CD14-positive monocyte (primary cell): ENCODE data around the gene SNX20. TPM values are rescaled to one million over a fixed set of nuclear protein-coding genes. Genes with fewer than 3 reads are reported as not detected.

Experiments
- DNase-seq, 3 donors: peaks; one replicate each; pipeline ENCODE4 v3.0.0-alpha.2; 2011 to 2022
- H2AFZ ChIP-seq: 2 replicates; pipeline ENCODE4 v1.6.0; 2012; ENCODE audit warnings: mild to moderate bottlenecking, low read depth, low read length, inconsistent platforms; ENCODE audit not compliant: insufficient read depth, poor library complexity, severe bottlenecking
- H3K27ac ChIP-seq, 2 donors: 1 replicate in 1 of 2; 2 replicates in 1 of 2; pipeline ENCODE4 v1.5.1; 2012 to 2013; ENCODE audit warnings: low read length in 2 of 2, control low read depth in 1 of 2, inconsistent platforms in 1 of 2, low read depth in 1 of 2, mild to moderate bottlenecking in 1 of 2
- H3K27me3 ChIP-seq, 2 donors: one replicate each; pipeline versions ENCODE4 v1.6.0 to v1.6.1; 2011 to 2013; ENCODE audit warnings: low read length in 2 of 2; ENCODE audit not compliant: control insufficient read depth in 2 of 2, insufficient read depth in 2 of 2
- H3K36me3 ChIP-seq, 2 donors: replicated peaks in 1 of 2; 1 replicate in 1 of 2; 2 replicates in 1 of 2; pipeline versions ENCODE4 v1.5.1 to v1.6.1; 2012 to 2013; ENCODE audit warnings: low read length in 2 of 2, control low read depth in 1 of 2, inconsistent platforms in 1 of 2, mild to moderate bottlenecking in 1 of 2; ENCODE audit not compliant: insufficient read depth in 2 of 2, control insufficient read depth in 1 of 2
- H3K4me1 ChIP-seq, 2 donors: 1 replicate in 1 of 2; 2 replicates in 1 of 2; pipeline versions ENCODE4 v1.5.1 to v1.6.1; 2012 to 2013; ENCODE audit warnings: low read length in 2 of 2, control low read depth in 1 of 2, inconsistent platforms in 1 of 2, mild to moderate bottlenecking in 1 of 2, moderate library complexity in 1 of 2; ENCODE audit not compliant: insufficient read depth in 2 of 2, control insufficient read depth in 1 of 2
- H3K4me2 ChIP-seq: replicated peaks from 2 replicates; pipeline ENCODE3; 2012; ENCODE audit warnings: low read length, moderate library complexity, mild to moderate bottlenecking; ENCODE audit not compliant: poor library complexity, severe bottlenecking; ENCODE audit errors: extremely low read depth
- H3K4me3 ChIP-seq, 3 experiments: fragments of 200-600 bp in 1 of 3; sonication (generic) in 1 of 3; replicated peaks in 1 of 3; 1 replicate in 2 of 3; 2 replicates in 1 of 3; pipeline ENCODE4 v1.5.1; 2011 to 2013; ENCODE audit warnings: low read length in 3 of 3, mild to moderate bottlenecking in 3 of 3, control low read depth in 2 of 3, low read depth in 2 of 3, inconsistent platforms in 1 of 3, moderate library complexity in 1 of 3
- H3K79me2 ChIP-seq: 2 replicates; pipeline ENCODE4 v1.6.0; 2012; ENCODE audit warnings: mild to moderate bottlenecking, control low read depth, inconsistent platforms, low read length, moderate library complexity; ENCODE audit not compliant: insufficient read depth
- H3K9ac ChIP-seq: 2 replicates; pipeline ENCODE4 v1.6.0; 2017; ENCODE audit warnings: low read length, mild to moderate bottlenecking; ENCODE audit not compliant: insufficient read depth, poor library complexity, severe bottlenecking
- H3K9me3 ChIP-seq, 2 donors: replicated peaks in 1 of 2; 1 replicate in 1 of 2; 2 replicates in 1 of 2; pipeline versions ENCODE4 v1.5.1 to v1.6.1; 2012 to 2013; ENCODE audit warnings: low read length in 2 of 2, control low read depth in 1 of 2; ENCODE audit not compliant: control insufficient read depth in 1 of 2, insufficient read depth in 1 of 2
- H4K20me1 ChIP-seq: 2 replicates; pipeline ENCODE4 v1.6.0; 2012; ENCODE audit warnings: mild to moderate bottlenecking, low read length, control low read depth, moderate library complexity; ENCODE audit not compliant: insufficient read depth
- H3K27ac Mint-ChIP-seq, 7 donors: one replicate each; pipeline ENCODE4 v1.8.0; 2020; ENCODE audit warnings: mild to moderate bottlenecking in 7 of 7, mixed read lengths in 7 of 7, moderate library complexity in 6 of 7, inconsistent platforms in 2 of 7
- H3K27me3 Mint-ChIP-seq, 3 donors: one replicate each; pipeline ENCODE4 v1.8.0; 2021 to 2022; ENCODE audit warnings: low read depth in 3 of 3, mild to moderate bottlenecking in 3 of 3, mixed read lengths in 3 of 3, moderate library complexity in 3 of 3, inconsistent platforms in 1 of 3
- H3K36me3 Mint-ChIP-seq, 2 donors: one replicate each; pipeline ENCODE4 v1.8.0; 2020; ENCODE audit warnings: mixed read lengths in 2 of 2, inconsistent platforms in 1 of 2, mild to moderate bottlenecking in 1 of 2
- H3K4me1 Mint-ChIP-seq: one replicate; pipeline ENCODE4 v1.8.0; 2020; ENCODE audit warnings: mild to moderate bottlenecking, mixed read lengths
- H3K4me3 Mint-ChIP-seq, 2 donors: one replicate each; pipeline ENCODE4 v1.8.0; 2020; ENCODE audit warnings: mild to moderate bottlenecking in 2 of 2, mixed read lengths in 2 of 2, moderate library complexity in 1 of 2
- H3K9me3 Mint-ChIP-seq, 7 donors: one replicate each; pipeline ENCODE4 v1.8.0; 2020 to 2022; ENCODE audit warnings: mixed read lengths in 7 of 7, mild to moderate bottlenecking in 6 of 7, moderate library complexity in 6 of 7, inconsistent platforms in 2 of 7
- WGBS: methylation state at CpG from one replicate; pipeline ENCODE4 v1.1.5; 2013; ENCODE audit warnings: missing lambda C conversion rate; ENCODE audit not compliant: insufficient coverage; 5-methylcytosine and 5-hydroxymethylcytosine counted together
- intact Hi-C, 2 donors: fragments of 100-400 bp; cut with micrococcal nuclease; formaldehyde crosslinking; loops; one replicate each; pipeline versions ENCODE4 v1.15.0 to v1.15.1; 2023
- polyA plus RNA-seq, 3 donors: library from polyadenylated mRNA; depleted of rRNA in 1 of 3; unstranded in 2 of 3; stranded (reverse) in 1 of 3; fragments of 300-500 nt in 2 of 3; fragments of >200 nt in 1 of 3; fragmentation: Illumina TruSeq in 2 of 3; gene quantifications; 1 replicate in 2 of 3; 2 replicates in 1 of 3; pipeline ENCODE4 v1.2.3, GENCODE V29; 2012 to 2021
- TF ChIP-seq, protein P1 (sequence below): fragments of 200-600 bp; IDR thresholded peaks from one replicate; pipeline ENCODE4 v1.8.0; 2022; ENCODE audit warnings: antibody characterized with exemption, mild to moderate bottlenecking

Gene SNX20
- polyA plus RNA-seq, 3 donors, result 51.0 to 83.2 (median 52.0) TPM

DNA sequence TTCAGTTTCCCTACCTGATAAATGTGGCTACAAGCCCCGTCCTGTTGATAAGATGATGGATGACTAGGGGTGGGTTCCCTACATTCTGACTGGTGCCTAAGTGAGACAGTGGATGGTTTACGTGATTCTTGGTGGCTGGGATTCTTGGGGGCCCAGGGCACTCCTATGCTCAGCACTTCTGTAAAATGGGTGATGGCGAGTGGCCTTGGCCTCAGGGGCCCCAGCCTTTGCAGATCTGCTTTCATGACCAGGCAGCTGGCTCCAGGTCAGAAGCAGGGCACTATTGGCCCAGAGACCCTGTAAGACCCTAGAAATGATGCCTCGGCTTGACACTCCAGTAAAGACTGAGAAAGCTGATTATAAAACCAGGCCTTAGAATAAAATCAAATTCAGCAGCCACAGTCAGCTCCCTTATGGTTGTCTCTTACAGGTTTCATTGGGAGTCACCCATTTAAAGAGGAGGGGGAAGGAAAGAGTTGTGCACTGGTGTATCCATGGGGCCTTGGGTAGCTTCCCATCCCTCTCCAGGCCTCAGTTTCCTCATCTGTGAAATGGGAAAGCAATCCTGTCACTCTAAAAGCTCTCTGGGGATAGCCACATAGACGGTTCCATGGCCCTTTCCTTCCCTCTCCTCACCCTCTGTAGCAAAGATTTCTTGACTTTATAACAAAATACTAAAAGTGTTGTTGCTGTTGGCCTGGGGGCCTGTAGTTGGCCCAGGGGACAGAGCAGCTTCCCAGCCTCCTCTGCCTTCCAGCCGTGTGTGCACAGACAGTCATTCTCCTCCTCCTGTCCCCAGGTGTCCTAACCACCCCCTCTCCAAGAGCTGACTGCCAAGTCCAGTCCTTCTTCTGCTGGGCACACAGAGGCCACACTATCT is 1.2 kb downstream of the SNX20 start:
- peak overlapping the region; percentile 98 for H3K4me2 ChIP-seq
- H3K27me3 ChIP-seq, result no peaks in the 10 kb centered on the region
- intact Hi-C loops, result loop anchor here in 1 of 2 donors (5.0 to 10.0 kb wide), 3 partner anchors 32 to 525 kb away; partner anchors contain the start of genes CYLD and TENT4B
- peaks cover 68 to 87% of the 10 kb centered on the region in 2 donors for H3K4me1 ChIP-seq
- TF ChIP-seq, protein P1, sequence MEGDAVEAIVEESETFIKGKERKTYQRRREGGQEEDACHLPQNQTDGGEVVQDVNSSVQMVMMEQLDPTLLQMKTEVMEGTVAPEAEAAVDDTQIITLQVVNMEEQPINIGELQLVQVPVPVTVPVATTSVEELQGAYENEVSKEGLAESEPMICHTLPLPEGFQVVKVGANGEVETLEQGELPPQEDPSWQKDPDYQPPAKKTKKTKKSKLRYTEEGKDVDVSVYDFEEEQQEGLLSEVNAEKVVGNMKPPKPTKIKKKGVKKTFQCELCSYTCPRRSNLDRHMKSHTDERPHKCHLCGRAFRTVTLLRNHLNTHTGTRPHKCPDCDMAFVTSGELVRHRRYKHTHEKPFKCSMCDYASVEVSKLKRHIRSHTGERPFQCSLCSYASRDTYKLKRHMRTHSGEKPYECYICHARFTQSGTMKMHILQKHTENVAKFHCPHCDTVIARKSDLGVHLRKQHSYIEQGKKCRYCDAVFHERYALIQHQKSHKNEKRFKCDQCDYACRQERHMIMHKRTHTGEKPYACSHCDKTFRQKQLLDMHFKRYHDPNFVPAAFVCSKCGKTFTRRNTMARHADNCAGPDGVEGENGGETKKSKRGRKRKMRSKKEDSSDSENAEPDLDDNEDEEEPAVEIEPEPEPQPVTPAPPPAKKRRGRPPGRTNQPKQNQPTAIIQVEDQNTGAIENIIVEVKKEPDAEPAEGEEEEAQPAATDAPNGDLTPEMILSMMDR, result no peak
- Mint-ChIP-seq H3K27me3 (peaks cover 0 to 3% (median 0%) of the 10 kb centered on the region in 3 donors), H3K9me3 (peaks cover 0 to 4% (median 0%) of the 10 kb centered on the region in 7 donors), H3K27ac (peak overlapping the region; percentile 96 to 100 (median 96)), H3K36me3 (peaks cover 50 to 55% of the 10 kb centered on the region in 2 donors), H3K4me1 (peaks cover 73% of the 10 kb centered on the region), H3K4me3 (peak overlapping the region; percentile 80 to 95)
- WGBS, result 49% methylated on average over 5 of the region's 6 CpGs
- H3K27ac ChIP-seq, result peak overlapping the region; percentile 86 to 100
- peak overlapping the region; percentile 51 to 92 (median 84) for H3K4me3 ChIP-seq
- H3K36me3 ChIP-seq, result peaks cover 32 to 44% of the 10 kb centered on the region in 2 donors
- peak overlapping the region; percentile 84 for H3K9ac ChIP-seq
- peaks cover 77% of the 10 kb centered on the region for H3K79me2 ChIP-seq
- peaks cover 33% of the 10 kb centered on the region for H4K20me1 ChIP-seq
- DNase-seq, result no peak
- no peak overlapping the region for H2AFZ ChIP-seq
- peaks cover 0 to 2% of the 10 kb centered on the region in 2 donors for H3K9me3 ChIP-seq

DNA sequence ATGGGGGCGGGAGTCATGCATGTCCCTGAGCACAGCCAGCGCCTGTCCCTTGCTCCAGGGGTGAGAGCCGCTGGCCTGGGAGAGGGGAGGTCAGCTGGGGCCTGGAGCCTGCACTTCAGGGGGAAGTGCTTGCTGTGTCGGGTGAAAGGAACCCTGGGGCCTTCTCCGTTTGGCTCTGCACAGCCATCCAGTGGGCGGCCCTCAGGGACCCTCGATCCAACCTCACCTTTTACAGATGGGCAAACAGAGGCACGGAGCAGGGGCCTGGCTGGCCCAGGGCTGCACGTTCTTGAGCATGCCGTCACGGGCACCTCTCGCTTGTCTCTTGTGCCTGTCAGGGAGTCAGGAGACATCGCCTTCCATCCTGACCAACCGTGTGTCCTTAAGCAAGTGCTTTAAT is 1.8 kb downstream of the SNX20 start:
- H2AFZ ChIP-seq, result no peak overlapping the region
- peaks cover 34% of the 10 kb centered on the region for H4K20me1 ChIP-seq
- H3K9me3 ChIP-seq, result peaks cover 3 to 8% of the 10 kb centered on the region in 2 donors
- H3K27ac ChIP-seq, result peak overlapping the region; percentile 86 to 100
- TF ChIP-seq, protein P1, result no peak
- H3K4me1 ChIP-seq, result peaks cover 62 to 80% of the 10 kb centered on the region in 2 donors
- WGBS, result 75% methylated on average over 11 of the region's 14 CpGs
- H3K27ac Mint-ChIP-seq, result peak overlapping the region; percentile 96 to 100 (median 96)
- peaks cover 67% of the 10 kb centered on the region for H3K4me1 Mint-ChIP-seq
- peak overlapping the region; percentile 98 for H3K4me2 ChIP-seq
- H3K36me3 Mint-ChIP-seq, result peaks cover 53 to 59% of the 10 kb centered on the region in 2 donors
- peak overlapping the region; percentile 80 to 95 for H3K4me3 Mint-ChIP-seq
- DNase-seq, result no peak
- H3K79me2 ChIP-seq, result peaks cover 83% of the 10 kb centered on the region
- H3K27me3 Mint-ChIP-seq, result no peaks in the 10 kb centered on the region
- peaks cover 39 to 50% of the 10 kb centered on the region in 2 donors for H3K36me3 ChIP-seq
- intact Hi-C loops, result loop anchor here in 1 of 2 donors (5.0 kb wide), 1 partner anchor 33 kb away; no protein-coding TSS in a partner anchor
- H3K27me3 ChIP-seq, result no peaks in the 10 kb centered on the region
- H3K9ac ChIP-seq, result peak overlapping the region; percentile 84
- peaks cover 0 to 5% (median 2%) of the 10 kb centered on the region in 7 donors for H3K9me3 Mint-ChIP-seq
- H3K4me3 ChIP-seq, result peak overlapping the region; percentile 51 to 92 (median 84)
